ENCODE measurements around the gene INPP5A. TPM values are rescaled to one million over a fixed set of nuclear protein-coding genes. Genes with fewer than 3 reads are reported as not detected.
"Not testable (repeated sequence)": the region's sequence is repeated elsewhere in the genome, so short reads cannot be mapped to it uniquely, and the experiment has no call there.

Gene INPP5A
- total RNA-seq, 2 experiments from 2014 or later: 4.8 to 4.9 TPM

- POLR2A ChIA-PET: no interaction called here
- CTCF ChIA-PET: no interaction called here
Measured at GRCh38 chr10:132658546-132659205, 121.1 kb downstream of the INPP5A start.

- ChIA-PET CTCF (no interaction called here), POLR2A (no interaction called here)
Measured at GRCh38 chr10:132659206-132660091, 121.9 kb downstream of the INPP5A start.

DNA sequence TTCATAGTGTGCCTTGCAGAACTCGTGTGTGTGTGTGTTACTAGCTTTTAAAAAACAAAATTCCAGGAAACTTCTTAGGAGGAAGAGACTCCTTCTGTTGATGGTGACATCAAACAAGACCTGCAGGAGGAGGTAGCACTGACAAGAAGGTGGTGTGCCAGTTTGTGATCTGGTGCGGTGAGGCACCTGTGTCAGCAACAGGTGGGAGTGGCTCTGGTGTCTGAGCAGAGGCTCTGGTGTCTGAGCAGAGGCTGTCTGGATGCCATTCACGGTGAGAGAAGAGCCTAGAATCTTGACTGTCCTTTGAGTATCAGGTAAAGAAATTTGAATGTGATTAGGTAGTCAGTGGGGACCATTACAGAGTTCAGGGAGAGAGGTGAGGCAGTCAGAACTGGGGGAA is 122.8 kb downstream of the INPP5A start:
- CTCF ChIA-PET: no interaction called here

GRCh38 chr10:132662186-132662920 is 124.8 kb downstream of the INPP5A start:
- ChIA-PET POLR2A (no interaction called here), CTCF (no interaction called here)

More for the DNA sequence above, 122.8 kb downstream of the INPP5A start:
- POLR2A ChIA-PET: no interaction called here

- CTCF ChIA-PET: no interaction called here
- POLR2A ChIA-PET: no interaction called here
Measured at GRCh38 chr10:132663666-132664365, 126.2 kb downstream of the INPP5A start.

- CTCF ChIA-PET: interaction anchor here (1.4 kb wide), 1 partner anchor 9 kb away, joined by 3 read pairs; no protein-coding TSS in a partner anchor
- POLR2A ChIA-PET: no interaction called here
Measured at GRCh38 chr10:132664407-132664806, 126.8 kb downstream of the INPP5A start.

DNA sequence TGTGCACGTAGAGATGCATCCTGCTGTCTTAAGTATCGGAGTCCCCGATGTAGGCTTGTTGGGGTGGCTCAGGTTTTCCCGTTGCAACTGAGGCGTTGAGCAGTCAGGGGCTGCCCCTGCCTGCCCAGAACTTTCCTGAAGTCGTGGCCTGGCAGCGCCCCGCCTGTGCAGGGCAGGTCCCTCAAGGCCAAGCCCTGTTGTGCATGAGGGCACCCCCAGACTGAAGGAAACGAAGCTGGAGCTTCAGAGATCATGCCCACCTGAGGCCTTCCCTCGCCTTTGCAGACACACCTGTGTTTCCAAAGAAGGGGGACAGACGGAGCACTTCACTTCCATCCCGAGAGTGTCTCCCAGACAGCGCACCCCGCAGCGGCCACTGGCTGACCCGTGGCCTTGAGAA is 127.3 kb downstream of the INPP5A start:
- POLR2A ChIA-PET: no interaction called here
- CTCF ChIA-PET: interaction anchor here (1.4 kb wide), 1 partner anchor 10 kb away, joined by 3 read pairs; no protein-coding TSS in a partner anchor

GRCh38 chr10:132665946-132666704 is 128.5 kb downstream of the INPP5A start:
- ChIA-PET POLR2A (no interaction called here), CTCF (interaction anchor here (0.7 to 1.4 kb wide), 2 partner anchors 11 kb away, joined by 3 read pairs; no protein-coding TSS in a partner anchor)

GRCh38 chr10:132666705-132667341 is 129.2 kb downstream of the INPP5A start:
- ChIA-PET CTCF (interaction anchor here (0.7 kb wide), 1 partner anchor 12 kb away, joined by 3 read pairs; no protein-coding TSS in a partner anchor), POLR2A (no interaction called here)

DNA sequence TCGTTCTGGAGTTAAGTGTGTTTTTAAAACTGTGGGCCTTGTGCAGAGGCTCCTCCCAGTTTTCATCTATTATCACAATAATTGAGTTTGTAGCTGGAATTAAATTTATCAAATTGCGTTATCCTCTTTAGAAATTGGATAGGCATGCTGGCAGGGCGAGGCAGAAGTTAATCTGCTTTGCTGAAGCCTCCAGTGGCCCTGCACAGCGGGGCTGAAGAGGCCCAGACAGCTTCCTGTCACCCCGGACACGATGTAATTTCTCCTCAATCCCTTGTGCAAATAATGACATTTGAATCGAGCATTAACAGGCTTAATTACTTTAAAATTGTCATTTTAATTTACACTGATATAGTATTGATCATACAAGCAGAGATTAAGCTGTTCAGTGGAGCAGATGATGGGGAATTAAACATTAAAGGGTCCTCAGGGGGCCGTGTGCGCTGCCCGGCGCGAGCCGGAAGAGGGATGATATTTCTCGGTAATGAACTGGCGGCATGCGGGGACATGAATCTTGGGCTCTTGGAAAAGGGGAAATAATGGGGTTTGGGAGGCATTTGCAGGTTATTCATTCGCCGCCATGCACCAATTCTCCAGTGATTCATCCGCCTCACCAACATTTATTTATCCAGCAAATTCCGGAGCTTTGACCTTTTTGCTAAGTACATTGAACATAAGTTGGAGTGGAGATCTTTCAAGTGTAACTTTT is 129.9 kb downstream of the INPP5A start:
- ChIA-PET CTCF (interaction anchor here (0.7 kb wide), 1 partner anchor 13 kb away, joined by 3 read pairs; no protein-coding TSS in a partner anchor), POLR2A (no interaction called here)

GRCh38 chr10:132668048-132668394 is 130.4 kb downstream of the INPP5A start:
- ChIA-PET POLR2A (no interaction called here), CTCF (no interaction called here)

- POLR2A ChIA-PET: no interaction called here
- CTCF ChIA-PET: interaction anchor here (0.5 kb wide), 1 partner anchor 210 kb away, joined by 3 read pairs; no protein-coding TSS in a partner anchor
Measured at GRCh38 chr10:132669208-132669861, 131.7 kb downstream of the INPP5A start.

DNA sequence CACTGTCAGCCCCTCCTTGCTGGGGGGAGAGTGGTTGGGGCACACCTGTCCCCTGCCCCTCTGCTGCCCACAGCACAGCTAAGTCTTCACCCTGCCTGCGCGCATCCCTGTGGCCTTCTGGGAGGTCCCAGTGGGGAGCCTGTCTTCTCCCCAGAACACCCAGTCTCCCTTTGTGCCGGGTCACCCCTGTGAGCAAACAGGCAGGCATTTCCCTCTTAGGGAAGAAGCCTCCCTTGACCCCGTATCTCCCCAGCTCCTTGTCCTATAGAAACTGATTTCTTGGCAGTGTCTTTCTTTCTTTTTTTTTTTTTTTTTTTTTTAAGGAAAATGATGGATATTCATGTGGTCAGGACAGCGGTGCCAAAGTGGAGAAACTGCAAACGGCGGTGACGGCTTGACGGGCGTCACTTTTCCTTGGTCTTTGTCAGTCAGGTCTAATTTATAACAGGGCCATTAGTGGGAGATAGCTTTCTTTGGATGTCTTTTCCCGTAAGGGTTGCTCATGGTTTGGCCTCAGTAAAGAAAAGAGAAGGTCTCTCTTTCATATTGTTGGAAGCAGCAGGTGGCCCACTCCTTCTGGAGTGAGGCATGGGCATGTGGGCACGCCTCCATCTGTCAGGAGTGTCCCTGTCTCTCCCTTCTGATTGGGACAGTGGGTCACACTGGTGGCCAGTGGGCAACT is 133.1 kb downstream of the INPP5A start:
- CTCF ChIA-PET: no interaction called here
- POLR2A ChIA-PET: no interaction called here

DNA sequence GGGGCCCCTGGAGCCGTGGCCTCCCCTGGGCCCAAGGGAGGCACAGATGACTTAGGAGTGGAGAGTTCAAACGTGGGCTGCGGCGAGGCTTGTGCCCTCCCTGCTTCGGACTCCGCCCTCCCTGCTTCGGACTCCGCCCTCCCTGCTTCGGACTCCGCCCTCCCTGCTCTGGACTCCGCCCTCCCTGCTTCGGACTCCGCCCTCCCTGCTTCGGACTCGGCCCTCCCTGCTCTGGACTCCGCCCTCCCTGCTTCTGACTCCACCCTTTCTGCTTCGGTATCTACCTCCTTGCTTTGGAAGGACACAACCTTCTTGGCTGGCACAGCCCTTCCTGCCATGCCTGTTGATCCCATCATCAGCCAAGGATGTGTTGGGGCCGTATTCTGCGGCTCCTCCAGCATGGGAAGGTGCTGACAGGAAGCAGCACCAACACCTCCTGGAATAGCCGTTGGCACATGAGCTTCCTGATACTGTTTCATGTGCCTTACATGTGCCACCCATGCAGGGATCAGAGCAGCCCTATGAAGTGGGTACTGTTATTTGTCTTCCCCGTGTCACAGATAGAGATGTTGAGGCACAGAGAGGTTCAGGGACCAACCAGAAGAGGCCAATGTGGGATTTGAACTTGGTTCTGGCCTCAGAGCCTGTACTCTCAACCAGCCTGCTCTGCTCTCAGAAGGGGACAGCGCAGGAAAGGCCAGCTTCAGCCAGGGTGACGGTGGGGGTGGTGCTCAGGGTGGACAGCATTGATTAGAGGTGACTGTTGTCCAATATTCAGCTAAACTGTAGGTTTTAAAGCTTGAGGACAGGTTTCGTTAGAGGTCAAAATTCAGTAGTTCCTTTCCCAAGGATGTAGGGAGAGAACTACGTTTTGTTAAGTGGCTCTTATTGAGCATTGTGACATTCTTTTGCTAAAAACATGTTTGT is 133.9 kb downstream of the INPP5A start:
- POLR2A ChIA-PET: no interaction called here

GRCh38 chr10:132673746-132674145 is 136.2 kb downstream of the INPP5A start:
- POLR2A ChIA-PET, CTCF ChIA-PET: not testable (repeated sequence)

More for the DNA sequence above, 133.9 kb downstream of the INPP5A start:
- CTCF ChIA-PET: no interaction called here

GRCh38 chr10:132674311-132674710 is 136.7 kb downstream of the INPP5A start:
- ChIA-PET POLR2A (no interaction called here), CTCF (no interaction called here)

Data from activated CD8-positive, alpha-beta memory T cell treated with anti-CD3 and anti-CD28 coated beads for 36 hours (primary cell).